H1 (cell line): Measurements from ENCODE around the gene GNA12. TPM values are rescaled to one million over a fixed set of nuclear protein-coding genes. Genes with fewer than 3 reads are reported as not detected.

Experiments
- CTCF ChIA-PET: fragments of 300-600 bp; sonication (Branson Sonifier 250); formaldehyde crosslinking; loops from one replicate; lab custom pipeline; 2021; ENCODE audit not compliant: partially characterized antibody; lab: Charles Lee
- POLR2A ChIA-PET: fragments of 300-600 bp; sonication (Branson Sonifier 250); formaldehyde crosslinking; loops from one replicate; lab custom pipeline; 2021; ENCODE audit warnings: inconsistent platforms; ENCODE audit not compliant: partially characterized antibody; lab: Charles Lee
- DNase-seq, 2 experiments: peaks; one replicate each; pipeline versions ENCODE4 v3.0.0 to v3.0.0-alpha.2; 2010 to 2022; ENCODE audit warnings: low spot score in 2 of 2, low read depth in 1 of 2, mixed read lengths in 1 of 2
- FAIRE-seq: peaks from 2 replicates; lab custom pipeline; 2011; peaks lifted over from hg19 to GRCh38; lab: Jason Lieb, UNC
- H2AFZ ChIP-seq: 2 replicates; pipeline ENCODE4 v1.8.1; 2012; ENCODE audit warnings: low read length, inconsistent platforms
- H2AK5ac ChIP-seq: 2 replicates; pipeline ENCODE4 v1.6.1; 2013; ENCODE audit warnings: low read depth, low read length
- H2BK120ac ChIP-seq: replicated peaks from 2 replicates; pipeline ENCODE3; 2013; ENCODE audit warnings: low read depth, low read length, inconsistent platforms
- H2BK12ac ChIP-seq: 2 replicates; pipeline ENCODE4 v1.6.1; 2013; ENCODE audit warnings: low read depth, low read length
- H2BK15ac ChIP-seq: 2 replicates; pipeline ENCODE4 v1.6.1; 2013; ENCODE audit warnings: low read length
- H2BK20ac ChIP-seq: 2 replicates; pipeline ENCODE4 v1.6.1; 2013; ENCODE audit warnings: low read length
- H2BK5ac ChIP-seq: 2 replicates; pipeline ENCODE4 v1.6.1; 2013; ENCODE audit warnings: low read depth, low read length
- H3K14ac ChIP-seq: 2 replicates; pipeline ENCODE4 v1.6.1; 2013; ENCODE audit warnings: inconsistent platforms; ENCODE audit not compliant: insufficient read length
- H3K18ac ChIP-seq: 2 replicates; pipeline ENCODE4 v1.6.1; 2013; ENCODE audit warnings: low read length; ENCODE audit errors: extremely low read depth
- H3K23ac ChIP-seq: 2 replicates; pipeline ENCODE4 v1.6.1; 2013; ENCODE audit warnings: inconsistent platforms; ENCODE audit not compliant: insufficient read length
- H3K23me2 ChIP-seq: 2 replicates; pipeline ENCODE4 v1.6.1; 2013; ENCODE audit warnings: low read depth, low read length
- H3K27ac ChIP-seq: 2 replicates; pipeline ENCODE4 v1.6.1; 2011; ENCODE audit warnings: low read depth, low read length, inconsistent platforms
- H3K27me3 ChIP-seq, 4 experiments: replicated peaks in 1 of 4; 1 replicate in 1 of 4; 2 replicates in 3 of 4; pipeline versions ENCODE4 v1.6.1 to v1.8.1; 2011 to 2013; ENCODE audit warnings: low read length in 3 of 4, mild to moderate bottlenecking in 3 of 4, inconsistent platforms in 2 of 4, mixed read lengths in 2 of 4, moderate library complexity in 1 of 4; ENCODE audit not compliant: control insufficient read depth in 3 of 4, insufficient read depth in 3 of 4; ENCODE audit errors: extremely low read depth in 1 of 4
- H3K36me3 ChIP-seq, 4 experiments: 2 replicates each; pipeline versions ENCODE4 v1.6.1 to v1.8.1; 2011 to 2013; ENCODE audit warnings: mild to moderate bottlenecking in 4 of 4, low read length in 3 of 4, moderate library complexity in 2 of 4, control low read depth in 1 of 4, inconsistent platforms in 1 of 4; ENCODE audit not compliant: insufficient read depth in 4 of 4, control insufficient read depth in 2 of 4
- H3K4ac ChIP-seq: replicated peaks from 2 replicates; pipeline ENCODE3; 2013; ENCODE audit warnings: low read length, low read depth, mixed read lengths, inconsistent platforms; ENCODE audit not compliant: insufficient read length
- H3K4me1 ChIP-seq, 4 experiments: replicated peaks in 1 of 4; 1 replicate in 1 of 4; 2 replicates in 3 of 4; pipeline versions ENCODE4 v1.6.1 to v1.8.1; 2011 to 2013; ENCODE audit warnings: low read length in 3 of 4, inconsistent platforms in 2 of 4, mixed read lengths in 1 of 4; ENCODE audit not compliant: insufficient read depth in 4 of 4, control insufficient read depth in 3 of 4
- H3K4me2 ChIP-seq, 2 experiments: 2 replicates each; pipeline versions ENCODE4 v1.6.1 to v1.8.1; 2011 to 2013; ENCODE audit warnings: low read depth in 2 of 2, low read length in 2 of 2, control low read depth in 1 of 2, inconsistent platforms in 1 of 2, mild to moderate bottlenecking in 1 of 2; ENCODE audit not compliant: insufficient read depth in 1 of 2
- H3K4me3 ChIP-seq, 4 experiments: fragments of 200-600, 300-600 bp in 1 of 4; sonication (generic), shearing (Covaris generic), sonication (Bioruptor Twin) in 1 of 4; 2 replicates each; pipeline versions ENCODE4 v1.5.1 to v1.8.1; 2011 to 2016; ENCODE audit warnings: low read length in 4 of 4, low read depth in 3 of 4, control low read depth in 2 of 4, inconsistent platforms in 2 of 4, mild to moderate bottlenecking in 2 of 4, mixed read lengths in 1 of 4, moderate library complexity in 1 of 4; ENCODE audit not compliant: insufficient read depth in 2 of 4; ENCODE audit errors: extremely low read depth in 1 of 4
- H3K56ac ChIP-seq: replicated peaks from 2 replicates; pipeline ENCODE3; 2013; ENCODE audit warnings: low read depth, mild to moderate bottlenecking, mixed read lengths, low read length, inconsistent platforms; ENCODE audit not compliant: insufficient read length
- H3K79me1 ChIP-seq: 2 replicates; pipeline ENCODE4 v1.6.1; 2013; ENCODE audit warnings: low read depth, low read length, control low read depth
- H3K79me2 ChIP-seq, 2 experiments: 2 replicates each; pipeline versions ENCODE4 v1.6.1 to v1.8.1; 2012 to 2013; ENCODE audit warnings: low read length in 2 of 2, mild to moderate bottlenecking in 2 of 2, inconsistent platforms in 1 of 2; ENCODE audit not compliant: insufficient read depth in 2 of 2, control insufficient read depth in 1 of 2
- H3K9ac ChIP-seq, 4 experiments: replicated peaks in 1 of 4; 1 replicate in 1 of 4; 2 replicates in 3 of 4; pipeline versions ENCODE4 v1.6.1 to v1.8.1; 2011 to 2013; ENCODE audit warnings: low read depth in 3 of 4, low read length in 3 of 4, control low read depth in 2 of 4, mild to moderate bottlenecking in 2 of 4, moderate library complexity in 2 of 4, inconsistent platforms in 1 of 4; ENCODE audit errors: extremely low read depth in 1 of 4
- H3K9me3 ChIP-seq, 2 experiments: 2 replicates each; pipeline versions ENCODE4 v1.6.1 to v1.8.1; 2012 to 2013; ENCODE audit warnings: mild to moderate bottlenecking in 2 of 2, moderate library complexity in 2 of 2, control low read depth in 1 of 2, inconsistent platforms in 1 of 2, low read depth in 1 of 2, low read length in 1 of 2, mixed read lengths in 1 of 2; ENCODE audit not compliant: insufficient read depth in 2 of 2
- H4K20me1 ChIP-seq, 2 experiments: replicated peaks in 1 of 2; 2 replicates each; pipeline versions ENCODE3 to v1.8.1; 2011 to 2013; ENCODE audit warnings: inconsistent platforms in 2 of 2, low read length in 2 of 2, mild to moderate bottlenecking in 1 of 2; ENCODE audit not compliant: insufficient read depth in 2 of 2, control insufficient read depth in 1 of 2
- H4K5ac ChIP-seq: 2 replicates; pipeline ENCODE4 v1.6.1; 2013; ENCODE audit warnings: low read length, low read depth, mixed read lengths, inconsistent platforms; ENCODE audit not compliant: insufficient read length
- H4K8ac ChIP-seq: 2 replicates; pipeline ENCODE4 v1.8.0; 2013; ENCODE audit warnings: mild to moderate bottlenecking, moderate library complexity, low read length, inconsistent platforms; ENCODE audit not compliant: insufficient read depth; ENCODE audit errors: extremely low read depth
- H4K91ac ChIP-seq: replicated peaks from 2 replicates; pipeline ENCODE3; 2013; ENCODE audit warnings: low read length, mixed read lengths, inconsistent platforms; ENCODE audit not compliant: insufficient read length
- ASH2L ChIP-seq: fragments of 200-600, 300-600 bp; sonication (generic); IDR thresholded peaks from one replicate; pipeline ENCODE4 v1.7.1; 2017; ENCODE audit warnings: low read length
- BACH1 ChIP-seq: IDR thresholded peaks from 2 replicates; pipeline ENCODE4 v1.6.1; 2012; ENCODE audit warnings: low read length, improper control_type of control experiment
- CREB1 ChIP-seq: IDR thresholded peaks from 2 replicates; pipeline ENCODE4 v1.6.1; 2012; ENCODE audit warnings: inconsistent platforms
- CTCF ChIP-seq, 3 experiments: IDR thresholded peaks; 1 replicate in 2 of 3; 2 replicates in 1 of 3; pipeline versions ENCODE4 v1.5.1 to v1.6.1; 2011; ENCODE audit warnings: low read length in 3 of 3, mild to moderate bottlenecking in 3 of 3, inconsistent platforms in 2 of 3, low read depth in 1 of 3, moderate library complexity in 1 of 3; ENCODE audit not compliant: insufficient read depth in 1 of 3; ENCODE audit errors: control extremely low read depth in 1 of 3
- KDM1A ChIP-seq: fragments of 200-600, 300-600 bp; sonication (generic); IDR thresholded peaks from 2 replicates; pipeline ENCODE4 v1.7.1; 2016; ENCODE audit warnings: mild to moderate bottlenecking, low read length, borderline replicate concordance
- NRF1 ChIP-seq: IDR thresholded peaks from 2 replicates; pipeline ENCODE4 v1.6.1; 2011; ENCODE audit warnings: mild to moderate bottlenecking, low read depth, low read length, improper control_type of control experiment
- SIN3A ChIP-seq, 2 experiments: IDR thresholded peaks in 1 of 2; conservative IDR thresholded peaks in 1 of 2; 2 replicates each; pipeline ENCODE4 v1.6.1; 2011 to 2012; ENCODE audit warnings: low read length in 2 of 2, improper control_type of control experiment in 1 of 2, low read depth in 1 of 2, mild to moderate bottlenecking in 1 of 2
- TAF1 ChIP-seq: IDR thresholded peaks from 2 replicates; pipeline ENCODE4 v1.6.1; 2011; ENCODE audit warnings: mild to moderate bottlenecking, low read depth, low read length
- TAF7 ChIP-seq: optimal IDR thresholded peaks from 2 replicates; pipeline ENCODE3; 2011; ENCODE audit warnings: low read depth, mild to moderate bottlenecking, inconsistent platforms, low read length, moderate library complexity, borderline replicate concordance
- WGBS, 2 experiments: shearing (Covaris generic) in 1 of 2; methylation state at CpG; one replicate each; pipeline versions ENCODE4 v1.1.6 to v1.1.7; 2013 to 2015; ENCODE audit warnings: low lambda C conversion rate in 2 of 2, mixed read lengths in 2 of 2, inconsistent platforms in 1 of 2, low coverage in 1 of 2, missing lambda C conversion rate in 1 of 2; ENCODE audit not compliant: insufficient replicate concordance in 2 of 2, insufficient coverage in 1 of 2, insufficient read length in 1 of 2; ENCODE audit errors: extremely low coverage in 1 of 2, missing lambda C conversion rate in 1 of 2; 5-methylcytosine and 5-hydroxymethylcytosine counted together
- polyA plus RNA-seq, 7 experiments: library from polyadenylated mRNA; depleted of rRNA in 3 of 7; stranded (reverse) in 5 of 7; unstranded in 2 of 7; fragments of >200 nt in 5 of 7; fragments of 200-250 nt in 2 of 7; gene quantifications; 1 replicate in 5 of 7; 2 replicates in 1 of 7; 4 replicates in 1 of 7; pipeline versions ENCODE4 v1.2.1 to v1.2.3, GENCODE V29; 2011 to 2013; ENCODE audit warnings: missing spikeins in 2 of 7, mixed read lengths in 2 of 7
- total RNA-seq: library from RNA; stranded (reverse); fragmentation: NEBNext Ultra II Directional; extraction: Animal tissue kit (Norgen Biotek cat#: 25700); gene quantifications from 2 replicates; pipeline ENCODE4 v1.2.1, GENCODE V29; 2021

GNA12 gene
- total and polyA plus RNA-seq, 2 of the 8 experiments (the other 6 are each of a cell fraction or from before 2014, with no cell fraction given) = 96.5 to 109 TPM

- no peak overlapping the region for H2BK20ac ChIP-seq
- H2BK12ac ChIP-seq = peak overlapping the region; percentile 27; the same call in 1 of the 2 replicates
- no peak overlapping the region for H2BK120ac ChIP-seq
- no peak overlapping the region for H3K18ac ChIP-seq
- no peak overlapping the region for H3K56ac ChIP-seq
- H2BK5ac ChIP-seq = no peak overlapping the region; the same call in 1 of the 2 replicates
- no peaks in the 10 kb centered on the region; a peak in 1 of 8 replicates for H3K36me3 ChIP-seq
- no peak overlapping the region for H2BK15ac ChIP-seq
- H3K14ac ChIP-seq = no peak overlapping the region
- peak; percentile 90 to 93 for DNase-seq
- H2AFZ ChIP-seq = no peak overlapping the region
- H3K4me2 ChIP-seq = peak overlapping the region in 1 of 2 experiments; percentile 44; a peak in 1 of 4 replicates
- no peaks in the 10 kb centered on the region for H3K27me3 ChIP-seq
- WGBS, 2 experiments = 30% methylated on average over 32 of the region's 35 CpGs; no CpG with 5 or more reads in 1 of the 2 experiments
- H3K4me1 ChIP-seq = peaks cover 0 to 5% (median under 1%) of the 10 kb centered on the region in 4 experiments; a peak in 2 of 7 replicates
- no peak for FAIRE-seq
- H4K91ac ChIP-seq = peak overlapping the region; percentile 72
- no peak overlapping the region for H2AK5ac ChIP-seq
- no peaks in the 10 kb centered on the region for H3K9me3 ChIP-seq
- H3K23ac ChIP-seq = no peak overlapping the region
- H4K8ac ChIP-seq = peak overlapping the region; percentile 71; the same call in 1 of the 2 replicates
- H4K5ac ChIP-seq = no peak overlapping the region
- H3K27ac ChIP-seq = no peak overlapping the region
- H4K20me1 ChIP-seq = peaks cover 1 to 3% of the 10 kb centered on the region in 2 experiments
- no peaks in the 10 kb centered on the region for H3K79me1 ChIP-seq
- ChIA-PET POLR2A (interaction anchor here (1.1 to 2.0 kb wide), 6 partner anchors 9 to 209 kb away, joined by 3 to 6 read pairs (median 5); no protein-coding TSS in a partner anchor), CTCF (interaction anchor here (0.5 to 9.1 kb wide), 50 partner anchors 10 to 489 kb away, joined by 3 to 125 read pairs (median 4); partner anchors contain the start of gene AMZ1)
- H3K9ac ChIP-seq = no peak overlapping the region
- no peaks in the 10 kb centered on the region for H3K23me2 ChIP-seq
- H3K4me3 ChIP-seq = no peak overlapping the region
- no peak overlapping the region for H3K4ac ChIP-seq
- H3K79me2 ChIP-seq = no peaks in the 10 kb centered on the region
- no peak for TF ChIP-seq TAF7
- TF ChIP-seq TAF1 = 0 out of 2 replicates have a peak, but pooled peaks have one; percentile 3
- TF ChIP-seq ASH2L = peak; percentile 26
- TF ChIP-seq BACH1 = no peak
- TF ChIP-seq SIN3A (conservative IDR thresholded peaks at IDR 0.05 in 1 of 2, IDR thresholded peaks at IDR 0.05 in 1 of 2; ENCODE audit: low read depth in 1 of 2, low read length in 2 of 2) = no peak
- peak in 2 of 3 experiments; percentile 97 to 99; a peak in 3 of 4 replicates for TF ChIP-seq CTCF (IDR thresholded peaks at IDR 0.05; ENCODE audit: control extremely low read depth in 1 of 3, insufficient read depth in 1 of 3, low read depth in 1 of 3, low read length in 3 of 3)
- TF ChIP-seq CREB1 = peak; percentile 55; the same call in 1 of the 2 replicates
- TF ChIP-seq NRF1 = no peak; the same call in 1 of the 2 replicates
- TF ChIP-seq KDM1A = no peak
Measured at GRCh38 chr7:2709553-2710285, 134.4 kb downstream of the GNA12 start.
